HEK293 (cell line): ENCODE measurements around the gene RETREG3.

Experiments
- BCL6B ChIP-seq: fragments of 450-650 bp; formaldehyde crosslinking; IDR thresholded peaks from 2 replicates; pipeline ENCODE4 v1.5.1; 2017; ENCODE audit warnings: missing biosample characterization, missing genetic modification characterization
- GLIS2 ChIP-seq: fragments of 450-650 bp; formaldehyde crosslinking; IDR thresholded peaks from 2 replicates; pipeline ENCODE4 v1.5.1; 2016; ENCODE audit warnings: missing biosample characterization, missing genetic modification characterization
- IKZF3 ChIP-seq: fragments of 450-650 bp; IDR thresholded peaks from 2 replicates; pipeline ENCODE4 v1.5.0; 2018; ENCODE audit warnings: missing biosample characterization, mild to moderate bottlenecking, missing genetic modification characterization, moderate library complexity
- INSM2 ChIP-seq: fragments of 450-650 bp; formaldehyde crosslinking; IDR thresholded peaks from 2 replicates; pipeline ENCODE4 v1.5.1; 2016; ENCODE audit warnings: missing biosample characterization, missing genetic modification characterization
- PATZ1 ChIP-seq: fragments of 450-650 bp; formaldehyde crosslinking; IDR thresholded peaks from 2 replicates; pipeline ENCODE4 v1.5.1; 2016; ENCODE audit warnings: missing biosample characterization, missing genetic modification characterization
- SALL2 ChIP-seq: fragments of 450-650 bp; formaldehyde crosslinking; IDR thresholded peaks from 2 replicates; pipeline ENCODE4 v1.5.0; 2017; ENCODE audit warnings: missing biosample characterization, mild to moderate bottlenecking, missing genetic modification characterization, borderline replicate concordance
- YY1 ChIP-seq: fragments of 450-650 bp; formaldehyde crosslinking; IDR thresholded peaks from 2 replicates; pipeline ENCODE4 v1.5.1; 2018; ENCODE audit warnings: missing biosample characterization, missing genetic modification characterization
- ZBTB7A ChIP-seq: fragments of 450-650 bp; formaldehyde crosslinking; IDR thresholded peaks from 2 replicates; pipeline ENCODE4 v1.5.1; 2016; ENCODE audit warnings: low read depth, missing biosample characterization, missing genetic modification characterization
- ZFP69B ChIP-seq: fragments of 450-650 bp; formaldehyde crosslinking; IDR thresholded peaks from 2 replicates; pipeline ENCODE4 v1.5.1; 2016; ENCODE audit warnings: missing biosample characterization, missing genetic modification characterization
- ZNF121 ChIP-seq: fragments of 450-650 bp; formaldehyde crosslinking; IDR thresholded peaks from 2 replicates; pipeline ENCODE4 v1.5.1; 2016; ENCODE audit warnings: missing biosample characterization, missing genetic modification characterization
- ZNF184 ChIP-seq: fragments of 450-650 bp; IDR thresholded peaks from 2 replicates; pipeline ENCODE4 v1.5.1; 2018; ENCODE audit warnings: missing biosample characterization, mild to moderate bottlenecking, missing genetic modification characterization
- ZNF221 ChIP-seq: fragments of 450-650 bp; formaldehyde crosslinking; IDR thresholded peaks from 2 replicates; pipeline ENCODE4 v1.5.1; 2017; ENCODE audit warnings: missing biosample characterization, missing genetic modification characterization, borderline replicate concordance
- ZNF394 ChIP-seq: fragments of 450-650 bp; formaldehyde crosslinking; IDR thresholded peaks from 2 replicates; pipeline ENCODE4 v1.5.1; 2016; ENCODE audit warnings: missing biosample characterization, missing genetic modification characterization, mild to moderate bottlenecking, moderate library complexity, borderline replicate concordance
- ZNF544 ChIP-seq: fragments of 450-650 bp; formaldehyde crosslinking; IDR thresholded peaks from 2 replicates; pipeline ENCODE4 v1.5.0; 2017; ENCODE audit warnings: missing biosample characterization, missing genetic modification characterization
- ZNF548 ChIP-seq: fragments of 450-650 bp; formaldehyde crosslinking; IDR thresholded peaks from 2 replicates; pipeline ENCODE4 v1.5.1; 2016; ENCODE audit warnings: missing biosample characterization, missing genetic modification characterization
- ZNF571 ChIP-seq: fragments of 450-650 bp; formaldehyde crosslinking; IDR thresholded peaks from 2 replicates; pipeline ENCODE4 v1.5.0; 2017; ENCODE audit warnings: missing biosample characterization, missing genetic modification characterization
- ZNF580 ChIP-seq: fragments of 450-650 bp; formaldehyde crosslinking; IDR thresholded peaks from 2 replicates; pipeline ENCODE4 v1.5.1; 2016; ENCODE audit warnings: missing biosample characterization, missing genetic modification characterization
- ZNF626 ChIP-seq: fragments of 450-650 bp; sonication (Bioruptor Pico); formaldehyde crosslinking; IDR thresholded peaks from 2 replicates; pipeline ENCODE4 v1.5.1; 2018; ENCODE audit warnings: missing biosample characterization, missing genetic modification characterization, inconsistent platforms
- ZNF843 ChIP-seq: fragments of 450-650 bp; formaldehyde crosslinking; IDR thresholded peaks from 2 replicates; pipeline ENCODE4 v1.5.1; 2016; ENCODE audit warnings: missing biosample characterization, missing genetic modification characterization
- ZSCAN5A ChIP-seq: fragments of 450-650 bp; formaldehyde crosslinking; IDR thresholded peaks from 2 replicates; pipeline ENCODE4 v1.5.1; 2016; ENCODE audit warnings: missing biosample characterization, missing genetic modification characterization
- ZXDB ChIP-seq: fragments of 450-650 bp; formaldehyde crosslinking; IDR thresholded peaks from 2 replicates; pipeline ENCODE4 v1.5.1; 2016; ENCODE audit warnings: missing biosample characterization, missing genetic modification characterization

RETREG3 gene

GRCh38 chr17:42578282-42578869 lies 30.8 kb downstream of the RETREG3 start (continued):
- TF ChIP-seq ZNF571 (tag by site-specific recombination) = no peak
- TF ChIP-seq ZSCAN5A (tag by site-specific recombination) = no peak
- no peak for TF ChIP-seq ZNF580 (tag by site-specific recombination)
- no peak for TF ChIP-seq GLIS2 (tag by site-specific recombination)
- no peak for TF ChIP-seq ZNF394 (tag by site-specific recombination)
- TF ChIP-seq SALL2 (tag by site-specific recombination) = no peak
- no peak for TF ChIP-seq IKZF3
- no peak for TF ChIP-seq ZNF544 (tag by site-specific recombination)
- TF ChIP-seq ZBTB7A (tag by site-specific recombination) = no peak
- TF ChIP-seq INSM2 (tag by site-specific recombination) = no peak
- no peak for TF ChIP-seq ZFP69B
- TF ChIP-seq ZNF121 (tag by site-specific recombination) = no peak
- no peak; the same call in 1 of the 2 replicates for TF ChIP-seq ZNF843 (tag by site-specific recombination)
- no peak for TF ChIP-seq BCL6B (tag by site-specific recombination)
- no peak for TF ChIP-seq YY1 (tag by site-specific recombination)
- no peak for TF ChIP-seq ZNF221 (tag by site-specific recombination)
- no peak for TF ChIP-seq ZNF184 (tag by site-specific recombination)
- no peak for TF ChIP-seq ZNF548 (tag by site-specific recombination)
- TF ChIP-seq ZXDB (tag by site-specific recombination) = no peak
- peak; percentile 76 for TF ChIP-seq PATZ1 (tag by site-specific recombination)
- no peak for TF ChIP-seq ZNF626
- TF ChIP-seq, all 188 proteins: peak for 19
